Neuron (in vitro differentiated cells): Measurements from ENCODE around the gene SLC25A40.
A peak's percentile ranks its signal among the peaks of the same experiment; 100 is the strongest.
"Not testable (repeated sequence)": the region's sequence is repeated elsewhere in the genome, so short reads cannot be mapped to it uniquely, and the experiment has no call there.

ENCODE experiments used
- H2AFZ ChIP-seq: one replicate; pipeline ENCODE4 v1.6.1; 2013; ENCODE audit warnings: low read depth, mild to moderate bottlenecking, inconsistent platforms, low read length, moderate library complexity
- H3K27me3 ChIP-seq: one replicate; pipeline ENCODE4 v1.6.1; 2013; ENCODE audit warnings: low read length; ENCODE audit not compliant: insufficient read depth
- H3K36me3 ChIP-seq: one replicate; pipeline ENCODE4 v1.6.1; 2013; ENCODE audit warnings: low read length; ENCODE audit not compliant: insufficient read depth
- H3K4me1 ChIP-seq: one replicate; pipeline ENCODE4 v1.6.1; 2013; ENCODE audit warnings: low read length; ENCODE audit not compliant: insufficient read depth
- H3K4me3 ChIP-seq: 2 replicates; pipeline ENCODE4 v1.5.1; 2013; ENCODE audit warnings: mild to moderate bottlenecking, low read length, moderate library complexity
- H3K9me3 ChIP-seq: one replicate; pipeline ENCODE4 v1.6.1; 2013; ENCODE audit warnings: low read length

Gene SLC25A40

GRCh38 chr7:87876040-87876868 lies at the start of gene SLC25A40, which contains the start of gene DBF4:
Gene SLC25A40, minus strand, starts transcription at chr7:87876360. Its CDS starts 17,633 bp downstream, at chr7:87858727.
Gene DBF4, plus strand, starts transcription at chr7:87876493. Its CDS starts 240 bp downstream, at chr7:87876733.
- Histone ChIP-seq H2AFZ (peak within 1 kb of the TSS; percentile 96), H3K4me3 (peak within 1 kb of the TSS; percentile 99), H3K9me3 (peaks cover 8% of the 10 kb centered on the region), H3K4me1 (peaks cover 24% of the 10 kb centered on the region), H3K36me3 (peaks cover 25% of the 10 kb centered on the region), H3K27me3 (no peaks in the 10 kb centered on the region)

- not testable (repeated sequence) for H3K27me3 ChIP-seq, H3K4me3 ChIP-seq, H2AFZ ChIP-seq, H3K4me1 ChIP-seq, H3K9me3 ChIP-seq, H3K36me3 ChIP-seq
These were observed 46.7 kb upstream of the SLC25A40 start for GRCh38 chr7:87922759-87923395.

- no peaks in the 10 kb centered on the region for H3K9me3 ChIP-seq
- no peaks in the 10 kb centered on the region for H3K36me3 ChIP-seq
- H3K27me3 ChIP-seq: no peaks in the 10 kb centered on the region
- no peak overlapping the region for H3K4me3 ChIP-seq
- no peak overlapping the region for H2AFZ ChIP-seq
- no peaks in the 10 kb centered on the region for H3K4me1 ChIP-seq
These were observed 44.4 kb upstream of the SLC25A40 start for GRCh38 chr7:87920578-87920977.

GRCh38 chr7:87919875-87920274 lies 43.7 kb upstream of the SLC25A40 start:
- H3K36me3 ChIP-seq: no peaks in the 10 kb centered on the region
- H3K4me3 ChIP-seq: no peak overlapping the region
- no peak overlapping the region for H2AFZ ChIP-seq
- H3K27me3 ChIP-seq: no peaks in the 10 kb centered on the region
- no peaks in the 10 kb centered on the region for H3K4me1 ChIP-seq
- no peaks in the 10 kb centered on the region for H3K9me3 ChIP-seq

GRCh38 chr7:87918740-87919139 lies 42.6 kb upstream of the SLC25A40 start:
- Histone ChIP-seq H3K4me1 (no peaks in the 10 kb centered on the region), H3K27me3 (no peaks in the 10 kb centered on the region), H3K36me3 (no peaks in the 10 kb centered on the region), H3K9me3 (no peaks in the 10 kb centered on the region), H2AFZ (no peak overlapping the region), H3K4me3 (no peak overlapping the region)

- H3K27me3 ChIP-seq: no peaks in the 10 kb centered on the region
- H3K36me3 ChIP-seq: peaks cover 11% of the 10 kb centered on the region
- H3K4me3 ChIP-seq: no peak overlapping the region
- H3K9me3 ChIP-seq: no peaks in the 10 kb centered on the region
- no peaks in the 10 kb centered on the region for H3K4me1 ChIP-seq
- H2AFZ ChIP-seq: no peak overlapping the region
These were observed 36.0 kb upstream of the SLC25A40 start for GRCh38 chr7:87912121-87912520.

GRCh38 chr7:87908814-87909213 lies 32.7 kb upstream of the SLC25A40 start:
- not testable (repeated sequence) for H3K27me3 ChIP-seq, H3K4me3 ChIP-seq, H3K9me3 ChIP-seq, H2AFZ ChIP-seq, H3K4me1 ChIP-seq
- peaks cover 35% of the 10 kb centered on the region for H3K36me3 ChIP-seq

GRCh38 chr7:87907136-87907906 lies 31.2 kb upstream of the SLC25A40 start:
- H2AFZ ChIP-seq, H3K9me3 ChIP-seq, H3K4me1 ChIP-seq, H3K4me3 ChIP-seq, H3K27me3 ChIP-seq: not testable (repeated sequence)
- H3K36me3 ChIP-seq: peaks cover 45% of the 10 kb centered on the region

GRCh38 chr7:87899255-87899654 lies 23.1 kb upstream of the SLC25A40 start:
- no peaks in the 10 kb centered on the region for H3K9me3 ChIP-seq
- H3K27me3 ChIP-seq: no peaks in the 10 kb centered on the region
- peaks cover 79% of the 10 kb centered on the region for H3K36me3 ChIP-seq
- H2AFZ ChIP-seq: no peak overlapping the region
- no peak overlapping the region for H3K4me3 ChIP-seq
- no peaks in the 10 kb centered on the region for H3K4me1 ChIP-seq

GRCh38 chr7:87895363-87895762 lies 19.2 kb upstream of the SLC25A40 start:
- H3K36me3 ChIP-seq: peaks cover 76% of the 10 kb centered on the region
- H2AFZ ChIP-seq: no peak overlapping the region
- no peaks in the 10 kb centered on the region for H3K4me1 ChIP-seq
- no peaks in the 10 kb centered on the region for H3K9me3 ChIP-seq
- H3K4me3 ChIP-seq: no peak overlapping the region
- H3K27me3 ChIP-seq: no peaks in the 10 kb centered on the region

GRCh38 chr7:87886875-87887274 lies 10.7 kb upstream of the SLC25A40 start:
- H3K4me1 ChIP-seq: no peaks in the 10 kb centered on the region
- peaks cover 79% of the 10 kb centered on the region for H3K36me3 ChIP-seq
- H3K27me3 ChIP-seq: no peaks in the 10 kb centered on the region

GRCh38 chr7:87885018-87885417 lies 8.9 kb upstream of the SLC25A40 start:
- H3K36me3 ChIP-seq: peaks cover 76% of the 10 kb centered on the region
- no peaks in the 10 kb centered on the region for H3K27me3 ChIP-seq
- no peaks in the 10 kb centered on the region for H3K4me1 ChIP-seq
- no peak overlapping the region for H2AFZ ChIP-seq
- no peak overlapping the region for H3K4me3 ChIP-seq
- no peaks in the 10 kb centered on the region for H3K9me3 ChIP-seq

More at GRCh38 chr7:87886875-87887274, 10.7 kb upstream of the SLC25A40 start:
- no peaks in the 10 kb centered on the region for H3K9me3 ChIP-seq
- H3K4me3 ChIP-seq: no peak overlapping the region
- no peak overlapping the region for H2AFZ ChIP-seq
